ENCODE measurements around the gene ASTN1. TPM values are rescaled to one million over a fixed set of nuclear protein-coding genes. Genes with fewer than 3 reads are reported as not detected.

ASTN1 gene
- total RNA-seq, 2 donors from 2014 or later = 0.23 to 0.62 TPM

DNA sequence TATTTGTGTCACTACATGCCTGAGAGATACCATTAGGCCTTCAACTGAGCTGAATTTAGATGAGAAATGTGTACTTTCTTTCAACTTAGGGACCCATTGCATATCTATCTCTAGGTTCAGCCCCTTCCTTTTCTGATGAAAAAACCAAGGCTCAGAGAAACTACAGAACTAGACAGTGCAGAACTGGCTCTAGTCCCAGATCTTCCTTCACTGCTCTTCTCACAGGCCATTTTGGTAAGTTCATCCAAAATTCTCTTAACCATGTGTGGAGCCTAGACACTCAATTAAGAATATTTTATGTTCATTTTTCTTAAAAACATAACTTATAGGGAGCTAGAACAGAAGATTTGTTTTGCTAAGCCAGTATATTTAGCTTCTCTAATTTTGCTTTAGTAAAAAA lies 128.9 kb downstream of the ASTN1 start:
- no peak for DNase-seq (ENCODE audit: low spot score)
- no peak overlapping the region for H3K27ac ChIP-seq
- no peaks in the 10 kb centered on the region for H3K9me3 ChIP-seq
- H3K4me1 ChIP-seq (replicated peaks) = no peaks in the 10 kb centered on the region
- H3K36me3 ChIP-seq = no peaks in the 10 kb centered on the region
- H3K4me3 ChIP-seq = no peak overlapping the region
- TF ChIP-seq POLR2AphosphoS5 (IDR thresholded peaks at IDR 0.05) (no peak), POLR2A (IDR thresholded peaks at IDR 0.05) (no peak)
- TF ChIP-seq, protein P1, sequence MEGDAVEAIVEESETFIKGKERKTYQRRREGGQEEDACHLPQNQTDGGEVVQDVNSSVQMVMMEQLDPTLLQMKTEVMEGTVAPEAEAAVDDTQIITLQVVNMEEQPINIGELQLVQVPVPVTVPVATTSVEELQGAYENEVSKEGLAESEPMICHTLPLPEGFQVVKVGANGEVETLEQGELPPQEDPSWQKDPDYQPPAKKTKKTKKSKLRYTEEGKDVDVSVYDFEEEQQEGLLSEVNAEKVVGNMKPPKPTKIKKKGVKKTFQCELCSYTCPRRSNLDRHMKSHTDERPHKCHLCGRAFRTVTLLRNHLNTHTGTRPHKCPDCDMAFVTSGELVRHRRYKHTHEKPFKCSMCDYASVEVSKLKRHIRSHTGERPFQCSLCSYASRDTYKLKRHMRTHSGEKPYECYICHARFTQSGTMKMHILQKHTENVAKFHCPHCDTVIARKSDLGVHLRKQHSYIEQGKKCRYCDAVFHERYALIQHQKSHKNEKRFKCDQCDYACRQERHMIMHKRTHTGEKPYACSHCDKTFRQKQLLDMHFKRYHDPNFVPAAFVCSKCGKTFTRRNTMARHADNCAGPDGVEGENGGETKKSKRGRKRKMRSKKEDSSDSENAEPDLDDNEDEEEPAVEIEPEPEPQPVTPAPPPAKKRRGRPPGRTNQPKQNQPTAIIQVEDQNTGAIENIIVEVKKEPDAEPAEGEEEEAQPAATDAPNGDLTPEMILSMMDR (IDR thresholded peaks at IDR 0.05) = no peak
- intact Hi-C loops (cut with DNase I) = no loop called here
- H3K27me3 ChIP-seq (replicated peaks; ENCODE audit: insufficient read depth) = no peaks in the 10 kb centered on the region

DNA sequence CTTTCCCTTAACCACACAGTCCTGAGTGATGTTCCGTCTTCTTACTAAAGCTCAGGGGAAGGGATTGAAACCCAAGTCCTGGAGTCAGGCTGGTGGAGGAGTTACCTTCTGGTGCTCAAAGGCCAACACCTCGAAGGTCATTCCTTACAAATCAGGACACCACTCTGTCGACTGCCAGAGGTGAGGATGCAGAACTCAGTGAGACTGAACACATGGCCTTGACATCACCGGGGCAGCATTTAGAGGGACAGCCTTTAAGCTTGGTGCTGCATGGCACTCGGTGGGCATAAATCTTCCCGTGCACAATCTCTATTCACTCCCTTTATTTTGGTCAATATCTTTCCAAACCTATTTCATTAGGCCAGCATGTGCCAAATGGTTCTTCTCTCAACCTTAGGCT lies 130.9 kb downstream of the ASTN1 start:
- TF ChIP-seq POLR2AphosphoS5 (IDR thresholded peaks at IDR 0.05) = no peak
- H3K27ac ChIP-seq = no peak overlapping the region
- intact Hi-C loops (cut with DNase I) = no loop called here
- WGBS = 87% methylated on average over 6 of the region's 6 CpGs
- no peaks in the 10 kb centered on the region for H3K4me1 ChIP-seq (replicated peaks)
- no peak for DNase-seq (ENCODE audit: low spot score)
- H3K36me3 ChIP-seq = no peaks in the 10 kb centered on the region
- H3K4me3 ChIP-seq = no peak overlapping the region
- no peaks in the 10 kb centered on the region for H3K27me3 ChIP-seq (replicated peaks; ENCODE audit: insufficient read depth)
- no peaks in the 10 kb centered on the region for H3K9me3 ChIP-seq

DNA sequence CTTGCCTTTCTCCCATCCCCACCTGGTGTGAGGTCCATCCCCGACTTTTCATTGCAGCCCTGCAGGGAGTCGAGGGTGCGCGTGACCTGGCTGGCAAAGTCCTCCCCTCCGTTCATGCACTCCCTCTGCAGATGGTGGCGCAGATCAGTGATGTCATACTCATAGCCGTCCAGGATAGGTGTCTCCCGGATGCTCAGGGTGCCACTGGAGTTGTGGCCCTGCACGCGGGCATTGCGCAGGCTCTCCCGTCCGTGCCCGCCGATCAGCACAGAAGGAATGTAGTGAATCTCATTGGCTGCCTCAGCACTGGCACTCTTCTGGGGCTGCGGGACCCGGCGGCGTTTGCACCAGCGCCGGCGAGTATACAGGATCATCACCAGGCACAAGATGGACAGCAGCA lies 132.1 kb downstream of the ASTN1 start:
- WGBS = 88% methylated on average over 22 of the region's 22 CpGs
- Histone ChIP-seq H3K4me3 (no peak overlapping the region), H3K4me1 (replicated peaks) (no peaks in the 10 kb centered on the region), H3K9me3 (no peaks in the 10 kb centered on the region), H3K36me3 (no peaks in the 10 kb centered on the region), H3K27ac (no peak overlapping the region), H3K27me3 (replicated peaks; ENCODE audit: insufficient read depth) (no peaks in the 10 kb centered on the region)
- intact Hi-C loops (cut with DNase I) = no loop called here
- TF ChIP-seq POLR2A (IDR thresholded peaks at IDR 0.05) (no peak), POLR2AphosphoS5 (IDR thresholded peaks at IDR 0.05) (no peak)
- TF ChIP-seq, protein P1 (IDR thresholded peaks at IDR 0.05) = no peak
- DNase-seq (ENCODE audit: low spot score) = no peak

DNA sequence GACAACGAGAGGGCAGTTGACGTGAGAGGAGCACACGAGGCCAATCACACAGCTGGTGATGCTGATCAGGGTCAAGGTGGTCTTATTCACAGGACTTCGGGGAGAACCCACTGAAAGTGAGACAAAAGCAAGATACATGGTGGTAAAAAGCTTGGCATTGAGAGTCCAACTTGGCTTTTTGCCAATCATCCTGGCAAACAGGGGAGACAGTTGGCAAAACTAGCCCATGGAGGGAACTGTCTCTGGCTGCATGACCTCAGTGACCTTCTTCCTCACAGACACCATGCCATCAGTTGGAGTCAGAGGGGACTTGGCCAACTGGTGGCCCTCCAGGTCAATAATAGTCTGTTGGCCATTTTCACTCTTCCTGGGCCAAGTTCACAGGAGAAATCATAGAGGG lies 139.9 kb downstream of the ASTN1 start:
- Histone ChIP-seq H3K27ac (no peak overlapping the region), H3K9me3 (no peaks in the 10 kb centered on the region), H3K36me3 (no peaks in the 10 kb centered on the region), H3K4me1 (replicated peaks) (no peaks in the 10 kb centered on the region), H3K4me3 (no peak overlapping the region), H3K27me3 (replicated peaks; ENCODE audit: insufficient read depth) (no peaks in the 10 kb centered on the region)
- TF ChIP-seq POLR2AphosphoS5 (IDR thresholded peaks at IDR 0.05) (no peak), POLR2A (IDR thresholded peaks at IDR 0.05) (no peak)
- TF ChIP-seq, protein P1 (IDR thresholded peaks at IDR 0.05) = no peak
- intact Hi-C loops (cut with DNase I) = no loop called here
- 84% methylated on average over 4 of the region's 4 CpGs for WGBS
- DNase-seq (ENCODE audit: low spot score) = no peak

DNA sequence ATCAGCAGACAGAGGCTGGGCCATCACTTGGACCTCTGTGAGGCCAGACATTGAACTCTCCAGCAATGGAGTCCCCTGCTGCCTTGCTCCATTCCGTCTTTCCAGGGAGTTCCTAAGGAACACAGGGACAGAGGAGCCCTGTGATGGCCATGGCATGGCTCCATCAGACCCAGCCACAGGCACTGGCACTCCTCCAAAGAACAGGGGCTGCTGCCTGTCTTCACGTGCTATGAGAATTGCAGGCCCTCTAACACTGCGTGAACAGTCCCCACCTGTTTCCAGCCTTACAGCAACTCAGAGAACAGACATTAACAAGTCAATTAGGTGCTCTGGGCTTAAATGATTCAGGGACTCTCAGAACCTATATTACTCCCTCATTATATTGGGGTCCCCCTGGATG lies 140.8 kb downstream of the ASTN1 start:
- 65% methylated on average over 3 of the region's 3 CpGs for WGBS
- intact Hi-C loops (cut with DNase I) = no loop called here
- no peak overlapping the region for H3K4me3 ChIP-seq
- H3K36me3 ChIP-seq = no peaks in the 10 kb centered on the region
- no peak overlapping the region for H3K27ac ChIP-seq
- no peaks in the 10 kb centered on the region for H3K27me3 ChIP-seq (replicated peaks; ENCODE audit: insufficient read depth)
- TF ChIP-seq, protein P1 (IDR thresholded peaks at IDR 0.05) = no peak
- no peak for TF ChIP-seq POLR2AphosphoS5 (IDR thresholded peaks at IDR 0.05)
- no peak for TF ChIP-seq POLR2A (IDR thresholded peaks at IDR 0.05)
- no peaks in the 10 kb centered on the region for H3K9me3 ChIP-seq
- H3K4me1 ChIP-seq (replicated peaks) = no peaks in the 10 kb centered on the region
- no peak for DNase-seq (ENCODE audit: low spot score)
